SK-N-MC (cell line): ENCODE data around the gene DIS3L.

Source experiments
- EZH2 ChIP-seq: fragments of 200-600 bp; sonication (generic); IDR thresholded peaks from one replicate; pipeline ENCODE4 v1.6.1; 2017; ENCODE audit warnings: antibody characterized with exemption
- POLR2AphosphoS5 ChIP-seq: IDR thresholded peaks from 2 replicates; pipeline ENCODE4 v1.6.1; 2012; ENCODE audit warnings: mild to moderate bottlenecking, low read depth, low read length, borderline replicate concordance

DNA sequence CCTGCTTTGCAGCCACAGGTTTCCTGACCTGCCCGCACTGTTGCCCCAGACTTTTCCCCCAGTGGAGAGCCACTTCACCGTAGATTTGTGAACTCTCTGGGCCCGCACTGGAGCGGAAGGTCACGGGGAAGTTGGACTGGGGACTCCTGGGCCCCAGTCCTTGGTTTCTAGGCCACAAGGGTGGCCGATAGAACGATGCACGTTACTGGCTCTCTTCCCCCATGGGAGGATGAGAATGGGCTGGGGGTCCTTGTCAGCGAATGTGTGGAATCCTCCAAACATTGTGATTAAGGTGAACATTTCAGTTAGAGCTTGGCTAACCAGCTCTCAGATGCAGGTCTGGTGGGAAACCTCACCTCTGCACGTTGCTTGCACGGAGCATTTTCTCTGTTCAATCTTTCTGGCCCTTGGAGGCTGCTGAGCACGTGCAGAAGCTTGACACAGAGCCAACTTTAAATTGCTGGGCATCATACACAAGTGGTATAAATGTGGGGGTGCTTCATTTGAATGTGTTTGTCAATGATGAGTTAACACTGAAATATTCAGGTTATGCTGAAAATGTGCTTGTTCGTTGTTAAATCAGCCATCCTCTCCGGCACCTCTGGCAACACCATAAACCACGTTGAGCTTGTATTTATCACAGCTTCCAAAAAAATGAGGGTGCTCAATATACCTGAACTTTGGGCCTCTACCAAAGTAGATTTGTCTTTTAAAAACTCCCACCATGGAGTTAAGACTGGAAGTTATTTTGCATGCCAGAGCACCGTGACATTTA lies 976 bp downstream of the DIS3L start:
- TF ChIP-seq POLR2AphosphoS5 (no peak), EZH2 (no peak)
